Adipose tissue (tissue), 3 donors: ENCODE measurements around the gene ALOX15B. TPM values are rescaled to one million over a fixed set of nuclear protein-coding genes. Genes with fewer than 3 reads are reported as not detected.

Experiments
- H3K27ac ChIP-seq: one replicate; pipeline ENCODE4 v1.5.1; 2013; ENCODE audit warnings: low read depth, low read length
- WGBS, 3 donors: extraction: QIAGEN DNeasy Blood & Tissue Kit; methylation state at CpG; one replicate each; pipeline ENCODE4 v1.1.7; 2013; 5-methylcytosine and 5-hydroxymethylcytosine counted together
- polyA plus RNA-seq, 3 donors: library from polyadenylated mRNA; stranded (reverse); fragments of 200-250 nt; gene quantifications; one replicate each; pipeline ENCODE4 v1.2.3, GENCODE V29; 2013
- donor health status: healthy with polysubstance abuse.
- donor health status: Bipolar disorder and iron deficiency.
- donor health status: healthy.

ALOX15B gene
- polyA plus RNA-seq, result 1 to 10 TPM in 2 of 3 donors, under 1 TPM in 1; 0.71 to 1.2 (median 1.0) TPM

GRCh38 chr17:8038954-8039610 lies at the start of gene ALOX15B:
Gene ALOX15B, plus strand, starts transcription at chr17:8039059. Its CDS starts 97 bp downstream, at chr17:8039156.
- 10 to 22% (median 11%) methylated on average over 36 to 37 of the region's 37 CpGs for WGBS, 3 donors
- no peak within 1 kb of the TSS for H3K27ac ChIP-seq

GRCh38 chr17:7989781-7990655 lies 48.8 kb upstream of the ALOX15B start:
- WGBS, 3 donors, result 2 to 3% (median 2%) methylated on average over 49 to 59 of the region's 59 CpGs

GRCh38 chr17:7992516-7992915 lies 46.3 kb upstream of the ALOX15B start:
- 81 to 90% (median 88%) methylated on average over 2 of the region's 2 CpGs for WGBS, 3 donors
- H3K27ac ChIP-seq, result no peak overlapping the region

More at GRCh38 chr17:7989781-7990655, 48.8 kb upstream of the ALOX15B start:
- H3K27ac ChIP-seq, result no peak overlapping the region

GRCh38 chr17:7992924-7993323 lies 45.9 kb upstream of the ALOX15B start:
- no peak overlapping the region for H3K27ac ChIP-seq
- WGBS, 3 donors, result 63 to 74% (median 70%) methylated on average over 3 of the region's 3 CpGs

- H3K27ac ChIP-seq, result no peak overlapping the region
- WGBS, 3 donors, result 76 to 89% (median 85%) methylated on average over 27 of the region's 27 CpGs
These were observed 44.8 kb upstream of the ALOX15B start for GRCh38 chr17:7993972-7994589.

- H3K27ac ChIP-seq, result no peak overlapping the region
- WGBS, 3 donors, result 93 to 96% (median 96%) methylated on average over 2 of the region's 2 CpGs
These were observed 43.1 kb upstream of the ALOX15B start for GRCh38 chr17:7995724-7996123.

- 21 to 28% (median 22%) methylated on average over 5 of the region's 5 CpGs for WGBS, 3 donors
- no peak overlapping the region for H3K27ac ChIP-seq
These were observed 41.7 kb upstream of the ALOX15B start for GRCh38 chr17:7997186-7997585.

GRCh38 chr17:8001976-8002720 lies 36.7 kb upstream of the ALOX15B start, which contains the start of gene GUCY2D:
Gene GUCY2D, plus strand, starts transcription at chr17:8002615. Its CDS starts 433 bp downstream, at chr17:8003048.
- 19 to 39% (median 22%) methylated on average over 17 to 18 of the region's 18 CpGs for WGBS, 3 donors
- H3K27ac ChIP-seq, result no peak within 1 kb of the TSS

GRCh38 chr17:8002721-8003593 lies 35.9 kb upstream of the ALOX15B start:
- 6 to 22% (median 18%) methylated on average over 64 to 92 of the region's 92 CpGs for WGBS, 3 donors
- no peak overlapping the region for H3K27ac ChIP-seq

GRCh38 chr17:8003594-8004181 lies 35.2 kb upstream of the ALOX15B start:
- no peak overlapping the region for H3K27ac ChIP-seq
- 52 to 68% (median 65%) methylated on average over 40 to 44 of the region's 44 CpGs for WGBS, 3 donors

- 92 to 98% (median 94%) methylated on average over 6 of the region's 6 CpGs for WGBS, 3 donors
- no peak overlapping the region for H3K27ac ChIP-seq
These were observed 34.0 kb upstream of the ALOX15B start for GRCh38 chr17:8004899-8005298.

- WGBS, 3 donors, result 84 to 98% (median 87%) methylated on average over 1 of the region's 1 CpG
- H3K27ac ChIP-seq, result no peak overlapping the region
These were observed 33.5 kb upstream of the ALOX15B start for GRCh38 chr17:8005357-8005756.

GRCh38 chr17:8005967-8006730 lies 32.7 kb upstream of the ALOX15B start:
- WGBS, 3 donors, result 92 to 95% (median 94%) methylated on average over 27 to 30 of the region's 30 CpGs

GRCh38 chr17:8006836-8007680 lies 31.8 kb upstream of the ALOX15B start:
- no peak overlapping the region for H3K27ac ChIP-seq
- WGBS, 3 donors, result 69 to 82% (median 79%) methylated on average over 14 of the region's 14 CpGs

More at GRCh38 chr17:8005967-8006730, 32.7 kb upstream of the ALOX15B start:
- H3K27ac ChIP-seq, result no peak overlapping the region

GRCh38 chr17:8007836-8008235 lies 31.0 kb upstream of the ALOX15B start:
- H3K27ac ChIP-seq, result no peak overlapping the region
- 92 to 94% (median 94%) methylated on average over 5 of the region's 5 CpGs for whole genome bisulfite sequencing, 3 donors
